GM19455 (cell line): ENCODE data around the gene UBAP1L.

Source experiments
- ATAC-seq: cut with Tn5 transposase; IDR thresholded peaks from one replicate; pipeline ENCODE4 v1.9.1; 2021; ENCODE audit not compliant: unreplicated experiment

Gene UBAP1L

GRCh38 chr15:65067317-65067644 lies 47.7 kb downstream of the UBAP1L start:
- no peak for ATAC-seq

- ATAC-seq: no peak
These were observed 48.2 kb downstream of the UBAP1L start for GRCh38 chr15:65066635-65067316.

GRCh38 chr15:65066001-65066634 lies 48.9 kb downstream of the UBAP1L start:
- no peak for ATAC-seq

- no peak for ATAC-seq
These were observed 52.3 kb downstream of the UBAP1L start for GRCh38 chr15:65062726-65063125.

GRCh38 chr15:65062061-65062460 lies 52.9 kb downstream of the UBAP1L start:
- ATAC-seq: no peak

GRCh38 chr15:65060641-65061397 lies 54.2 kb downstream of the UBAP1L start:
- ATAC-seq: no peak

GRCh38 chr15:65059931-65060596 lies 54.9 kb downstream of the UBAP1L start:
- no peak for ATAC-seq

GRCh38 chr15:65059369-65059750 lies 55.6 kb downstream of the UBAP1L start:
- no peak for ATAC-seq

GRCh38 chr15:65058394-65059368 lies 56.3 kb downstream of the UBAP1L start:
- no peak for ATAC-seq

- ATAC-seq: no peak
These were observed 57.5 kb downstream of the UBAP1L start for GRCh38 chr15:65057549-65057940.

GRCh38 chr15:65056868-65057548 lies 58.0 kb downstream of the UBAP1L start:
- ATAC-seq: no peak

- no peak for ATAC-seq
These were observed 58.9 kb downstream of the UBAP1L start for GRCh38 chr15:65056106-65056505.

- no peak for ATAC-seq
These were observed 59.7 kb downstream of the UBAP1L start for GRCh38 chr15:65055201-65055870.

GRCh38 chr15:65054333-65055200 lies 60.4 kb downstream of the UBAP1L start:
- no peak for ATAC-seq

GRCh38 chr15:65052956-65053355 lies 62.0 kb downstream of the UBAP1L start:
- no peak for ATAC-seq

- no peak for ATAC-seq
These were observed 63.7 kb downstream of the UBAP1L start for GRCh38 chr15:65051266-65051665.

- no peak for ATAC-seq
These were observed 64.7 kb downstream of the UBAP1L start for GRCh38 chr15:65050270-65050669.

- ATAC-seq: peak; percentile 85
These were observed 65.6 kb downstream of the UBAP1L start for GRCh38 chr15:65049418-65049840.
